SK-N-SH (cell line): ENCODE measurements around the gene PNPLA5.
A peak's percentile ranks its signal among the peaks of the same experiment; 100 is the strongest.

Experiments used
- CTCF ChIP-seq: fragments of 200-600 bp; sonication (generic); IDR thresholded peaks from 2 replicates; pipeline ENCODE4 v1.6.1; 2017; ENCODE audit warnings: antibody characterized with exemption, mild to moderate bottlenecking, moderate library complexity
- ELF1 ChIP-seq: IDR thresholded peaks from 2 replicates; pipeline ENCODE4 v1.4.0; 2012
- EZH2phosphoT487 ChIP-seq: fragments of 200-600 bp; sonication (generic); IDR thresholded peaks from 2 replicates; pipeline ENCODE4 v1.6.1; 2017; ENCODE audit warnings: low read depth, mixed run types, mild to moderate bottlenecking, antibody characterized with exemption, moderate library complexity, borderline replicate concordance
- MAX ChIP-seq: IDR thresholded peaks from 2 replicates; pipeline ENCODE4 v1.4.0; 2012; ENCODE audit warnings: low read depth
- MXI1 ChIP-seq: IDR thresholded peaks from 2 replicates; pipeline ENCODE4 v1.6.1; 2012; ENCODE audit warnings: mild to moderate bottlenecking, low read depth, low read length, improper control_type of control experiment
- RAD21 ChIP-seq: IDR thresholded peaks from 2 replicates; pipeline ENCODE4 v1.6.1; 2012; ENCODE audit warnings: mild to moderate bottlenecking, low read length
- RFX5 ChIP-seq: IDR thresholded peaks from 2 replicates; pipeline ENCODE4 v1.6.1; 2012; ENCODE audit warnings: mild to moderate bottlenecking, improper control_type of control experiment, low read length
- TEAD4 ChIP-seq: IDR thresholded peaks from 2 replicates; pipeline ENCODE4 v1.4.0; 2012; ENCODE audit warnings: mild to moderate bottlenecking, borderline replicate concordance; ENCODE audit not compliant: insufficient read depth
- USF1 ChIP-seq: IDR thresholded peaks from 2 replicates; pipeline ENCODE4 v1.4.0; 2012; ENCODE audit warnings: low read depth, borderline replicate concordance
- YY1 ChIP-seq: IDR thresholded peaks from 2 replicates; pipeline ENCODE4 v1.4.0; 2012; ENCODE audit warnings: low read depth, mild to moderate bottlenecking

GRCh38 chr22:43897751-43898261, 6.0 kb upstream of the PNPLA5 start:
- TF ChIP-seq EZH2phosphoT487 (no peak), CTCF (no peak), RFX5 (no peak), MAX (0 out of 2 replicates have a peak, but pooled peaks have one; percentile 40), YY1 (no peak), MXI1 (no peak), TEAD4 (no peak), USF1 (no peak), ELF1 (no peak), RAD21 (no peak)
